ENCODE measurements around the gene SF3B1.
"Not testable (repeated sequence)": the region's sequence is repeated elsewhere in the genome, so short reads cannot be mapped to it uniquely, and the experiment has no call there.

Gene SF3B1

GRCh38 chr2:197379308-197379917 lies 55.4 kb downstream of the SF3B1 start:
- DNase-seq = not testable (repeated sequence)

DNA sequence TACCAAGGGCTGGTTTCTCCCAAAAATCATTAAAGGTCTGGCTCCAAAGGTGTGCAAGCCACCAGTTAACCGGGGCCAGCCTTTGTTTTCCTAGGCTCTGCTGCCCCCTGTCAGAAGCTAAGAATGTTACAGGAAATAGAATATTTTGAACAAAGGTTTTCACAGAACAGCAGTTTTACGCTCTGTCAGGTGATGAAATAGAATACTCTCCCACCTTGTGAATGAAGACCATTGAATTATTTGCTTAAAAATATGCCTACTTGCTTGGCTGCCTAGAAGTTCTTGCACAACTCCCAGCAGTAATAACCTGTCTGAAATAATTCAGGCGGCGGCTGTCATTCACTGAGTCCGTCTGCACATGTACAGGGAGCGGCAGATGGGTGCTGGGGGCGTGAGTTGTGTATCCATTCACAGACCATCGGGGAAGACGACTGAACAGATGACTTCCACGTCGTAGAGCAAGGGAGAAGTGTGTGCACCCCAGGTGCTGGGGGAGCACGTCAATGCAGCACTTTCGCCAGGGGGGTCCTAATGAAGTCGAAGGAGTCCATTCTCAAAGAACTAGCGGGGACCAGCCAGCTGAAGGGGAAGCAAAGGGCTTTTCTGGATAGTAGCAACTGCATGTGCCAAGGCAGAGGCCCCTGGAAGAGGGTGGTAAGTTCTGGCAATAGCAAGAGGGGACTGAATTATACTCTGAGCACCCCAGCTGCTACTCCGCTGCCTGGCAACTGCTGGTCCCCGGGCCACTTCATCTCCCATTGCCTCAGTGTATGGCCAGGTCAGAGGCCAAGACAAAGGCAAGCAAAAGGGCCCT lies 56.1 kb downstream of the SF3B1 start:
- DNase-seq = peak; percentile 61

- DNase-seq = no peak
These were observed 56.7 kb downstream of the SF3B1 start for GRCh38 chr2:197378086-197378485.

DNA sequence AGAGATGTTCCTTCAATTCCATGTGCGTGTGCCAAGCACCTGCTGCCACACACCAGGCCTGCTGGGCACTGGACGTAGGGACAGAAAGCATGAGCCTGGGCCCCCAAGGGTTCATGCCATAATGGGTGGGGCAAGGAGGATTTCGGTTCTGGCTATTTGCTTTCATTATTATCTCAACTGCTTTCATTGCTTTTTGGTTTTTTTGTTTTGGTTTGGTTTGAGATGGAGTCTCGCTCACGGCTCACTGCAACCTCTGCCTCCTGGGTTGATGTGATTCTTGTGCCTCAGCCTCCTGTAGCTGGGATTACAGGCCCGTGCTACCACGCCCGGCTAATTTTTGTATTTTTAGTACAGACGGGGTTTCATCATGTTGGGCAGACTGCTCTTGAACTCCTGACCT lies 57.2 kb downstream of the SF3B1 start:
- no peak for DNase-seq

- DNase-seq = no peak
These were observed 62.2 kb downstream of the SF3B1 start for GRCh38 chr2:197372592-197372991.

DNA sequence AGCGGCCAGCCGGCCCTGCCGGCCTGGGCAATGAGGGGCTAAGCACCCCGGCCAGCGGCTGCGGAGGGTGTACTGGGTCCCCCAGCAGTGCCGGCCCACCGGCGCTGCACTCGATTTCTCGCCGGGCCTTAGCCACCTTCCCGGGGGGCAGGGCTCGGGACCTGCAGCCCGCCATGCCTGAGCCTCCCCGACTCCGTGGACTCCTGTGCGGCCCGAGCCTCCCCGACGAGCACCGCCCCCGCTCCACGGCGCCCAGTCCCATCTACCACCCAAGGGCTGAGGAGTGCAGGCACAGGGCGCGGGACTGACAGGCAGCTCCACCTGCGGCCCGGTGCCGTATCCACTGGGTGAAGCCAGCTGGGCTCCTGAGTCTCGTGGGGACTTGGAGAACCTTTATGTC lies 64.2 kb downstream of the SF3B1 start:
- not testable (repeated sequence) for DNase-seq

DNA sequence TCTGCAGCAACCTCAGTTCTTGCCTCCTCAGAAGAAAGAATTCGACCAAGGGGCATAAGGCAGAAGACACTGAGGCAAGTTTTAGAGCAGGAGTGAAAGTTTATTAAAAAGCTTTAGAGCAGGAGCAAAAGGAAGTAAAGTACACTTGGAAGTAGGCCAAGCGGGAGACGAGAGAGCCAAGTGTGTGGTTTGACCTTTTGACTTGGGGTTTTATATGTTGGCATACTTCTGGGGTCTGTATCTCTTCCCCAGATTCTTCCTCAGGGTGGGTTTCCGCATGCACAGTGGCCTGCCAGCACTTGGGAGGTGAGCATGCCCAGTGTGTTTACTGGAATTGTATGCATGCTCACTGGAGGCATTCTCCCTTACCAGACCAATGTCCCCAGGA lies 64.9 kb downstream of the SF3B1 start:
- peak; percentile 60 for DNase-seq

GRCh38 chr2:197369228-197369932 lies 65.4 kb downstream of the SF3B1 start:
- DNase-seq = no peak

DNA sequence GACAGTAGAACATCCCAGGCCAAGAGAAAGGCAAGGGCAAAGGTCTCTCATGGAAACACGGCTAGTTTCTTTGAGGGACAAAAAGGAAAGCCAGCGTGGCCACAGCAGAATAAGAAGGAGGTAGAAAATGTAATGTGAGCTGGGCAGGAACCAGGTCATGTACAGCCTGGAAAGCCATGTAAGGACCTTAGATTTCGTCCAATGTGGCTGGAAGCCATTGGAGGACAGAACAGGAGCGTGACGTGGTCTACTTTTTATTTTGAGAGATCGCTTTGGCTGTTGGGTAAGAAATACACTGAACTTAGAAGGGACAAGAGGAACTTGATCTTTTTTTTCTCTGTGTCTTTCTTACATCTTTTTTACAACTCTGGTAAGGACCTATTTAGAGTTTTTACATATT lies 66.4 kb downstream of the SF3B1 start:
- DNase-seq = no peak

GRCh38 chr2:197363998-197364397 lies 70.8 kb downstream of the SF3B1 start:
- DNase-seq = no peak

DNA sequence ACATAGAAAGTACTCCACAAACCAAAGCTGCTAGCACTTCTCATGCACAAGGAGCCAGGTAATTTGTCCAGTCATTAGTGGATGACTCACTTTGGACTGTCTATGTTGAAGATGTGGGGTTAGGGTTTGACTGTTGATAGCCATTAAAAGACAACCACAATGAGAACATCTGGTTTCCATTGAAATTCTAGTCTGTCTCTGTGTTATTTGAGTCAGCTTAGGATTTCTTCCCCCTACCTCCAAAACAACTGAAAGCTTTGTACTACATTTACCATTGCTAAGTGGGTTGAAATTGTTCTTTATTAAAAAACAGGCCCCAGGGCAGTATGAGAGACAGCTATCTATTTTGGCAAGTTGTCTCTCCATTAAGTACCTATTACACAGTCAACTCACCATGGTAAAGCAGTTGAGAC lies 74.1 kb downstream of the SF3B1 start:
- no peak for DNase-seq

- no peak for DNase-seq
These were observed 75.0 kb downstream of the SF3B1 start for GRCh38 chr2:197359859-197360258.

DNA sequence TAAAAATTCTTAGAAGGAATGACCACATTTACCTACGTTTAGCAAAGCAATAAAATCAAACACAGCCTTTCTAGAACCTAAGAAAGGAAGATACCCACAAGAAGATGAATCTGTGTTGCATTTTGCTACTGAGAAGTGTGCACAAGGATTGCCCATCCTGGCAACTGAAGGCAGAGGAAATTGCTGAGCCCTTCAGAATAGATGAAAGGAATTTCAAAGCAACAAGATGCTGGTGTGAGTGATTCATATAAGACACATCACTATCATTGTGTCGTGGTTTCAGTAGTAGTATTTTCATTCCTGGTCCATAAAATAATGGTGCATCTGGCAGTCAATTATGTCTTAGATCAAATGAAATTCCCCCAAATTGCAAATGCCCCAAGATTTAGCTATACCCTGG lies 75.9 kb downstream of the SF3B1 start:
- no peak for DNase-seq

GRCh38 chr2:197357986-197358385 lies 76.8 kb downstream of the SF3B1 start:
- DNase-seq = no peak

DNA sequence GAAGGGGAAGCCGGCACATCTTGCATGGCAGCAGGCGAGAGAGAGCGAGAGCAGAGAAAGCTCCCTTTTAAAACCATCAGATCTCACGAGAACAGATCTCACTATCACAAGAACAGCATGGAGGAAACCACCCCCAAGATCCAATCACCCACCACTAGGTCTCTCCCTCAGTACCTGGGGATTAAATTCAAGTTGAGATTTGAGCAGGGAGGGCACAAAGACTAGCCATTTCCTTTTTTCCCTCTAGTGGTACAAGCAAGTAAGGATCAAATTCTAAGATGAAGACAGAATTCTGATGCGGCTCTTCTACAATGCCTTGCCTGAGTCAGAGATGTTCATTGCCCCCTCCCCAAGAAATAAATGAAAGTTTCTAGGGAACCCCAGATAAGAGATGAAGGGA lies 78.7 kb downstream of the SF3B1 start:
- DNase-seq = no peak

- DNase-seq = no peak
These were observed 80.7 kb downstream of the SF3B1 start for GRCh38 chr2:197354169-197354558.

DNA sequence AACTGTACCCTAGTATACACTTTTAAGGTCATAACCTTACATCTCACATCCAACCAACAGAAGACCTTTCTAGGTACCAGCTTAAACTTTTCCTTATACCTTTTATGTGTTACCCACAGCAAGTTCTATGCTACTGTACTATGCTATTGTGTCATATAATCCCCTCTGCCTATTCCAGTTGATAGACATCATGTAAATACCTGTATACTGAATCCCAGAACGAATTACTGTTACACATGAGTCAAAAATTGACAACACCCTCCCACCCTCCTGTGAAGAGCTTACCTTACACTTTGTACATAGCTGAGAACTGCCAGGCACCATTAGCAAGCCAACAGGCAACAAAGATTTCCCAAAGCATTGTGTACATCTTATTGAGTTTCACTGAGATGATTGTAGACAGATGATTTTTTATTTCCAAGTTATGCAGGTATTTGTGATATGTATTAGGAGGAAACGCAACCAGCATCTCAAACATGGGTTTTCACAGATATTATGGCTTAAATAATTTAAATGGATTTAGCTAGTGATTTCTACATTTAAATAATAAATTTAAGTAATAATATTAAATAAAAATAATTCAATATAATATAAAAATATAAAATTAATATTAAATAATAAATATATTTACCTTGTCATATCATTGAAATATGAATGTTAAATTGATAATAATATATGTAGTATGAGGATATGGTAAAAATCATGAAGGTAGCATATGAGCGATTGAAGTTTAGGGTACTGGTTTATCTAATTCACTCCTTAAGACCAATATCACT lies 81.2 kb downstream of the SF3B1 start:
- no peak for DNase-seq

DNA sequence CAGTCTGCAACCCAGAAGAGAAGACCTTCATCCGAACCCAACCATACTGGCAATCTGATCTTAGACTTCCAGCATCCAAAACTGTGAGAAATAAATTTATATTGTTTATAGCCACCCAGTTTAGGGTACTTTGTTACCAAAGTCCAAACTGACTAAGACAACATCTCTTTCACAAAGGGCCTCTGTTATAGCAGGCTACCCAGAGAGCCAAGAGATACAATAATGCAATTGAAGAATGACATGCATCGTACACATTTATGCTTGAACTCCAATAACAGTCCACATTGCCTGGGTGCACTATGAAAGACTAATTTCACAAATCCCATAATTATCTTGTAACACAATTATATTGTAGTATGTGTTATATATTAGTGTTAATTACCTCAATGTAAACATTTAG lies 85.1 kb downstream of the SF3B1 start:
- no peak for DNase-seq

GRCh38 chr2:197348721-197349360 lies 86.0 kb downstream of the SF3B1 start:
- no peak for DNase-seq

GRCh38 chr2:197345846-197346370 lies 88.9 kb downstream of the SF3B1 start:
- DNase-seq = no peak

DNA sequence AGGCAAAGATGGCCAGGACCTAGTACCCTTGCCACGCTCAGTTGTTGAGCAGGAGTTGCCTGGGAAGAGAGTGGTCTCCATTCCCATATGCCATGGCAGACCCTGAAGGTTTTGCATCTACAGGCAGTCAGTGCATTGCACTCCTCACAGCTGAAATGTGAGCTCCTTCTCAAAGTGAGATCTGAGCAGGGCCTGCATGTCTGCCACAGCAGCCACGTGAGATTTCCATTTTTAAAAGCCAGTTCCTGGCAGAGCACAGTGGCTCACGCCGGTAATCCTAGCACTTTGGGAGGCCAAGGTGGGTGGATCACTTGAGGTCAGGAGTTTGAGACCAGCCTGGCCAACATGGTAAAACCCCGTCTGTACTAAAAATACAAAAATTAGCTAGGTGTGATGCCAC lies 90.9 kb downstream of the SF3B1 start:
- not testable (repeated sequence) for DNase-seq

DNA sequence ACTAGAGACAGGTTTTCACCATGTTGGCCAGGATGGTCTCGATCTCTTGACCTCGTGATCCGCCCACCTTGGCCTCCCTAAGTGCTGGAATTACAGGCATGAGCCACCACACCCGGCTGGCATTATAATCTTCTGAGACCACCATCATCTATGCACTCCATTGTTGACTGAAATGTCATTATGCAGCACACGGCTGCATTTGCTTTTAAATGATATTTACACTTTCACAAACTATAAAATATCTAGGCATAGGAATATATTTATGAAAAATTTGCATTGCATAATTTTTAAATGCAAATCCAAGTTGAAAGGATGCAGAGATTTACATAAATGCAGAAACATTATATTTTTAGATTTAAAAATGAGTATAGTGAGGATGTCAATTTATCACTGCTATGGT lies 94.2 kb downstream of the SF3B1 start:
- no peak for DNase-seq

Measured in RPMI8226 (cell line).